Endothelial cell of umbilical vein (primary cell): ENCODE data around the gene HCFC2. TPM values are rescaled to one million over a fixed set of nuclear protein-coding genes. Genes with fewer than 3 reads are reported as not detected.

Source experiments
- BruUV-seq: library from RNA; stranded (reverse); fragments of 400-500 nt; replicated peaks from 2 replicates; lab custom pipeline; 2021; lab: Mats Ljungman, UMichigan
- CTCF ChIA-PET: fragments of 300-600, 350-600 bp; sonication (Branson Sonifier 250); formaldehyde crosslinking; loops from one replicate; lab custom pipeline; 2021; ENCODE audit warnings: antibody characterized with exemption, inconsistent platforms; lab: Charles Lee
- POLR2A ChIA-PET: fragments of 300-600, 350-600 bp; sonication (Branson Sonifier 250); formaldehyde crosslinking; loops from one replicate; lab custom pipeline; 2021; ENCODE audit warnings: antibody characterized with exemption, inconsistent platforms; lab: Charles Lee
- DNase-seq: peaks from one replicate; pipeline ENCODE4 v3.0.0-alpha.2; 2011; ENCODE audit warnings: low read depth, low spot score
- FAIRE-seq: peaks from 2 replicates; lab custom pipeline; 2011; peaks lifted over from hg19 to GRCh38; lab: Jason Lieb, UNC
- H2AFZ ChIP-seq: 2 replicates; pipeline ENCODE4 v1.6.0; 2012; ENCODE audit warnings: low read depth, low read length, control low read depth, inconsistent platforms
- H3K27ac ChIP-seq: 2 replicates; pipeline ENCODE4 v1.5.1; 2011; ENCODE audit warnings: low read depth, mild to moderate bottlenecking, control low read depth, low read length, moderate library complexity; ENCODE audit not compliant: insufficient read depth
- H3K27me3 ChIP-seq, 2 experiments: 2 replicates each; pipeline versions ENCODE4 v1.6.0 to v1.6.1; 2011; ENCODE audit warnings: low read length in 2 of 2, mixed read lengths in 1 of 2; ENCODE audit not compliant: control insufficient read depth in 2 of 2, insufficient read depth in 2 of 2
- H3K36me3 ChIP-seq, 2 experiments: 2 replicates in 1 of 2; 3 replicates in 1 of 2; pipeline ENCODE4 v1.5.1; 2011; ENCODE audit warnings: low read length in 2 of 2, mild to moderate bottlenecking in 1 of 2, moderate library complexity in 1 of 2; ENCODE audit not compliant: control insufficient read depth in 2 of 2, insufficient read depth in 2 of 2; ENCODE audit errors: extremely low read depth in 1 of 2
- H3K4me1 ChIP-seq: 3 replicates; pipeline ENCODE4 v1.5.1; 2011; ENCODE audit warnings: mild to moderate bottlenecking, low read length; ENCODE audit not compliant: control insufficient read depth, insufficient read depth; ENCODE audit errors: extremely low read depth
- H3K4me2 ChIP-seq: 2 replicates; pipeline ENCODE4 v1.6.1; 2011; ENCODE audit warnings: low read length, control low read depth, mixed read lengths; ENCODE audit not compliant: insufficient read depth
- H3K4me3 ChIP-seq, 3 experiments: fragments of 200-600 bp in 1 of 3; sonication (generic), shearing (Covaris generic) in 1 of 3; replicated peaks in 1 of 3; 2 replicates each; pipeline ENCODE4 v1.5.1; 2011 to 2016; ENCODE audit warnings: control low read depth in 3 of 3, low read length in 3 of 3, mild to moderate bottlenecking in 2 of 3, inconsistent platforms in 1 of 3, low read depth in 1 of 3, moderate library complexity in 1 of 3; ENCODE audit not compliant: insufficient read depth in 1 of 3
- H3K79me2 ChIP-seq: 2 replicates; pipeline ENCODE4 v1.6.0; 2012; ENCODE audit warnings: low read length, inconsistent platforms; ENCODE audit not compliant: control insufficient read depth, insufficient read depth
- H3K9ac ChIP-seq: replicated peaks from 2 replicates; pipeline ENCODE3; 2011; ENCODE audit warnings: low read length, control low read depth; ENCODE audit not compliant: insufficient read depth; ENCODE audit errors: extremely low read depth
- H3K9me1 ChIP-seq: replicated peaks from 3 replicates; pipeline ENCODE4 v1.6.0; 2011; ENCODE audit warnings: mild to moderate bottlenecking, low read length; ENCODE audit not compliant: control insufficient read depth, insufficient read depth; ENCODE audit errors: extremely low read depth
- H3K9me3 ChIP-seq: replicated peaks from 2 replicates; pipeline ENCODE4 v1.5.1; 2012; ENCODE audit warnings: low read length, inconsistent platforms; ENCODE audit not compliant: control insufficient read depth, insufficient read depth
- H4K20me1 ChIP-seq: replicated peaks from 2 replicates; pipeline ENCODE3; 2011; ENCODE audit warnings: mild to moderate bottlenecking, low read length; ENCODE audit not compliant: control insufficient read depth, insufficient read depth; ENCODE audit errors: extremely low read depth
- EZH2 ChIP-seq: IDR thresholded peaks from 2 replicates; pipeline ENCODE4 v1.6.1; 2012; ENCODE audit warnings: borderline replicate concordance, low read depth, mild to moderate bottlenecking, moderate library complexity, low read length, inconsistent platforms; ENCODE audit not compliant: severe bottlenecking
- FOS ChIP-seq: IDR thresholded peaks from 2 replicates; pipeline ENCODE4 v1.6.1; 2011; ENCODE audit warnings: mild to moderate bottlenecking, low read length, moderate library complexity, borderline replicate concordance; ENCODE audit not compliant: insufficient read depth
- GATA2 ChIP-seq: IDR thresholded peaks from 2 replicates; pipeline ENCODE4 v1.7.0; 2011; ENCODE audit warnings: low read depth, mild to moderate bottlenecking, moderate library complexity, mixed read lengths, low read length; ENCODE audit not compliant: insufficient read length, insufficient read depth
- JUN ChIP-seq: IDR thresholded peaks from 2 replicates; pipeline ENCODE4 v1.6.1; 2011; ENCODE audit warnings: borderline replicate concordance, low read depth; ENCODE audit not compliant: insufficient read length, insufficient read depth
- MYC ChIP-seq: IDR thresholded peaks from one replicate; pipeline ENCODE4 v1.6.1; 2011; ENCODE audit warnings: mild to moderate bottlenecking, low read depth, low read length
- POLR2A ChIP-seq: IDR thresholded peaks from 2 replicates; pipeline ENCODE4 v1.6.1; 2012; ENCODE audit warnings: low read depth, mild to moderate bottlenecking, control low read depth, low read length
- POLR2AphosphoS5 ChIP-seq: IDR thresholded peaks from 2 replicates; pipeline ENCODE4 v1.6.1; 2012; ENCODE audit warnings: low read depth, mild to moderate bottlenecking, control low read depth, low read length, moderate library complexity; ENCODE audit not compliant: insufficient read depth
- dilution Hi-C: fragments of 300-500 bp; cut with MboI; formaldehyde crosslinking; loops from one replicate; pipeline ENCODE4 v1.15.0; 2019; ENCODE audit warnings: low sequenced_read_pairs; ENCODE audit not compliant: extremely low pct_ligation_motif_present
- intact Hi-C: fragments of 100-400 bp; cut with micrococcal nuclease; formaldehyde crosslinking; loops from one replicate; pipeline ENCODE4 v1.10.0; 2022
- polyA plus RNA-seq, 4 experiments: library from polyadenylated mRNA; depleted of rRNA in 3 of 4; stranded (reverse) in 3 of 4; unstranded in 1 of 4; fragments of >200 nt; gene quantifications; 2 replicates each; pipeline versions ENCODE4 v1.2.1 to v1.2.3, GENCODE V29; 2011 to 2012; ENCODE audit warnings: missing spikeins in 1 of 4
- total RNA-seq: library from RNA; stranded (reverse); gene quantifications from 2 replicates; pipeline ENCODE4 v1.2.3, GENCODE V29; 2021
- TF ChIP-seq, protein P1 (sequence below), 2 donors: IDR thresholded peaks; 1 replicate in 1 of 2; 2 replicates in 1 of 2; pipeline ENCODE4 v1.5.1; 2011; ENCODE audit warnings: low read length in 2 of 2, mild to moderate bottlenecking in 2 of 2, moderate library complexity in 2 of 2, control low read depth in 1 of 2, inconsistent platforms in 1 of 2, low read depth in 1 of 2; ENCODE audit not compliant: insufficient read depth in 1 of 2; ENCODE audit errors: extremely low read depth in 1 of 2
- TF ChIP-seq, protein P2 (sequence below): IDR thresholded peaks from 2 replicates; pipeline ENCODE4 v1.6.1; 2011; ENCODE audit not compliant: insufficient read depth, insufficient read length

The HCFC2 gene
- total and polyA plus RNA-seq, 2 donors (not counting 3 experiments of a cell fraction or from before 2014, with no cell fraction given): 6.0 to 15.6 TPM

DNA sequence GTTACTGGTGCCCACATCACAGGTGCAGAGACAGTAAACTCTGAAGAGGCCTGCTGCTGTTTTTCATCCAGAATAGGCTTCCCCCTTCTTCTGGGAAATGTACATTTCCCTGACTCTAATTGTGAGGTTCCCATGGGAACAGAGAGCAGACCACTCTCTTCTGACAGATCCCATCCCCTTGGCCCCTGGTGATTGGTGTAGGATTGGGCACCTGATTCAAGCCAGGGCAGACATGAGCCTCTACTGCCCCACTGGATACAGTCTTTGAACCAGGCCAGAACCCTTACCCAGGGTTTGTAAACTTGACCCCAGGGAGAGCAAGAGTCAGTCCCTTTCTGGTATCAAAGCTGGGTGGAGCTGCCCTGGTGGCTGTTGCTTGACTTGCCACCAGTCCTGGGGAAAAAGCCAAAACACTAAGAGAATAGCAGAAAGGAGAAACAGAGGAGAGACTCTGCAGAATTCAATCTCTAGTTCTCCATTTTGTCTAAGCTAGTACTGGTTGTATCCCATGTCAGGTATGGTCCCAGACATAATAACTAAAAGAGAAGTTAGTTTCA is 88.4 kb downstream of the HCFC2 start:
- BruUV-seq: no TSS peak

More for the DNA sequence above, 88.4 kb downstream of the HCFC2 start:
- Histone ChIP-seq H3K9me3 (no peaks in the 10 kb centered on the region), H3K9ac (no peak overlapping the region), H3K4me3 (no peak overlapping the region), H3K4me2 (no peak overlapping the region), H3K36me3 (no peaks in the 10 kb centered on the region), H2AFZ (no peak overlapping the region), H3K27me3 (peaks cover 17 to 20% of the 10 kb centered on the region in 2 experiments), H3K9me1 (no peaks in the 10 kb centered on the region), H3K79me2 (no peaks in the 10 kb centered on the region), H3K27ac (no peak overlapping the region), H4K20me1 (no peaks in the 10 kb centered on the region), H3K4me1 (no peaks in the 10 kb centered on the region)
- CTCF ChIA-PET: interaction anchor here (1.4 kb wide), 1 partner anchor 9 kb away, joined by 3 read pairs; no protein-coding TSS in a partner anchor
- DNase-seq: no peak
- FAIRE-seq: no peak
- POLR2A ChIA-PET: no interaction called here
- dilution Hi-C loops (no loop called here), intact Hi-C loops (no loop called here)
- no peak for TF ChIP-seq FOS
- TF ChIP-seq POLR2A: no peak
- TF ChIP-seq, protein P1, sequence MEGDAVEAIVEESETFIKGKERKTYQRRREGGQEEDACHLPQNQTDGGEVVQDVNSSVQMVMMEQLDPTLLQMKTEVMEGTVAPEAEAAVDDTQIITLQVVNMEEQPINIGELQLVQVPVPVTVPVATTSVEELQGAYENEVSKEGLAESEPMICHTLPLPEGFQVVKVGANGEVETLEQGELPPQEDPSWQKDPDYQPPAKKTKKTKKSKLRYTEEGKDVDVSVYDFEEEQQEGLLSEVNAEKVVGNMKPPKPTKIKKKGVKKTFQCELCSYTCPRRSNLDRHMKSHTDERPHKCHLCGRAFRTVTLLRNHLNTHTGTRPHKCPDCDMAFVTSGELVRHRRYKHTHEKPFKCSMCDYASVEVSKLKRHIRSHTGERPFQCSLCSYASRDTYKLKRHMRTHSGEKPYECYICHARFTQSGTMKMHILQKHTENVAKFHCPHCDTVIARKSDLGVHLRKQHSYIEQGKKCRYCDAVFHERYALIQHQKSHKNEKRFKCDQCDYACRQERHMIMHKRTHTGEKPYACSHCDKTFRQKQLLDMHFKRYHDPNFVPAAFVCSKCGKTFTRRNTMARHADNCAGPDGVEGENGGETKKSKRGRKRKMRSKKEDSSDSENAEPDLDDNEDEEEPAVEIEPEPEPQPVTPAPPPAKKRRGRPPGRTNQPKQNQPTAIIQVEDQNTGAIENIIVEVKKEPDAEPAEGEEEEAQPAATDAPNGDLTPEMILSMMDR (IDR thresholded peaks at IDR 0.05; ENCODE audit: extremely low read depth in 1 of 2, insufficient read depth in 1 of 2, low read depth in 1 of 2, low read length in 2 of 2): no peak
- no peak for TF ChIP-seq MYC
- TF ChIP-seq, protein P2, sequence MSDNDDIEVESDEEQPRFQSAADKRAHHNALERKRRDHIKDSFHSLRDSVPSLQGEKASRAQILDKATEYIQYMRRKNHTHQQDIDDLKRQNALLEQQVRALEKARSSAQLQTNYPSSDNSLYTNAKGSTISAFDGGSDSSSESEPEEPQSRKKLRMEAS: no peak
- no peak for TF ChIP-seq JUN
- no peak for TF ChIP-seq EZH2
- no peak for TF ChIP-seq POLR2AphosphoS5
- no peak for TF ChIP-seq GATA2
